Cardiac fibroblast (primary cell): Measurements from ENCODE around the gene ST3GAL4.
A peak's percentile ranks its signal among the peaks of the same experiment; 100 is the strongest.

ENCODE experiments used
- DNase-seq, 2 donors: peaks; one replicate each; pipeline versions ENCODE4 v3.0.0 to v3.0.0-alpha.2; 2010; ENCODE audit warnings: low read depth in 2 of 2
- H3K4me3 ChIP-seq, 2 donors: replicated peaks in 1 of 2; 1 replicate in 1 of 2; 2 replicates in 1 of 2; pipeline ENCODE4 v1.5.1; 2011; ENCODE audit warnings: low read depth in 2 of 2, low read length in 2 of 2, mild to moderate bottlenecking in 2 of 2, moderate library complexity in 1 of 2
- CTCF ChIP-seq: IDR thresholded peaks from one replicate; pipeline ENCODE4 v1.5.1; 2011; ENCODE audit warnings: low read depth, mild to moderate bottlenecking, low read length, inconsistent platforms

The ST3GAL4 gene

GRCh38 chr11:126352163-126352562 lies 3.3 kb upstream of the ST3GAL4 start:
- H3K4me3 ChIP-seq, result no peak overlapping the region
- DNase-seq, result no peak
- no peak for TF ChIP-seq CTCF

GRCh38 chr11:126352934-126353801 lies 2.3 kb upstream of the ST3GAL4 start:
- TF ChIP-seq CTCF, result no peak
- no peak overlapping the region for H3K4me3 ChIP-seq
- peak in 1 of 2 donors; percentile 79 for DNase-seq

GRCh38 chr11:126354631-126355323 lies 709 bp upstream of the ST3GAL4 start:
- peak overlapping the region; percentile 75 to 87 for H3K4me3 ChIP-seq
- TF ChIP-seq CTCF, result no peak
- DNase-seq, result peak in 1 of 2 donors; percentile 12

GRCh38 chr11:126355926-126356897 lies 726 bp downstream of the ST3GAL4 start:
- peak in 1 of 2 donors; percentile 41 for DNase-seq
- TF ChIP-seq CTCF, result peak; percentile 3
- peak overlapping the region; percentile 75 to 87 for H3K4me3 ChIP-seq

GRCh38 chr11:126357055-126357962 lies 1.8 kb downstream of the ST3GAL4 start:
- H3K4me3 ChIP-seq, result peak overlapping the region; percentile 75 to 87
- no peak for DNase-seq
- no peak for TF ChIP-seq CTCF
